ENCODE results near the gene SIRT2.

The SIRT2 gene

GRCh38 chr19:38880882-38881609 lies 18.4 kb downstream of the SIRT2 start:
- no peak for TF ChIP-seq CTCF (IDR thresholded peaks at IDR 0.05; ENCODE audit: low read depth, low read length)
- no peak for DNase-seq (ENCODE audit: low read depth)
- no peak overlapping the region for H3K4me3 ChIP-seq (ENCODE audit: low read depth, low read length)

- no peak overlapping the region for H3K4me3 ChIP-seq (ENCODE audit: low read depth, low read length)
- no peak for TF ChIP-seq CTCF (IDR thresholded peaks at IDR 0.05; ENCODE audit: low read depth, low read length)
- no peak for TF ChIP-seq POLR2A (IDR thresholded peaks at IDR 0.05; ENCODE audit: extremely low read depth, insufficient read length)
- TF ChIP-seq MYC (IDR thresholded peaks at IDR 0.05; ENCODE audit: low read depth, low read length): no peak
- no peak for TF ChIP-seq MAX (IDR thresholded peaks at IDR 0.05; ENCODE audit: low read depth, low read length)
- DNase-seq (ENCODE audit: low read depth): no peak
Observed at GRCh38 chr19:38880076-38880881, 19.1 kb downstream of the SIRT2 start.

- no peak for TF ChIP-seq CTCF (IDR thresholded peaks at IDR 0.05; ENCODE audit: low read depth, low read length)
- no peak for TF ChIP-seq MYC (IDR thresholded peaks at IDR 0.05; ENCODE audit: low read depth, low read length)
- TF ChIP-seq MAX (IDR thresholded peaks at IDR 0.05; ENCODE audit: low read depth, low read length): no peak
- TF ChIP-seq POLR2A (IDR thresholded peaks at IDR 0.05; ENCODE audit: extremely low read depth, insufficient read length): no peak
- H3K4me3 ChIP-seq (ENCODE audit: low read depth, low read length): no peak overlapping the region
- DNase-seq (ENCODE audit: low read depth): no peak
Observed at GRCh38 chr19:38879400-38879751, 20.0 kb downstream of the SIRT2 start.

GRCh38 chr19:38878575-38879399 lies 20.6 kb downstream of the SIRT2 start:
- H3K4me3 ChIP-seq (ENCODE audit: low read depth, low read length): no peak overlapping the region
- TF ChIP-seq MAX (IDR thresholded peaks at IDR 0.05; ENCODE audit: low read depth, low read length) (no peak), POLR2A (IDR thresholded peaks at IDR 0.05; ENCODE audit: extremely low read depth, insufficient read length) (no peak), MYC (IDR thresholded peaks at IDR 0.05; ENCODE audit: low read depth, low read length) (no peak), CTCF (IDR thresholded peaks at IDR 0.05; ENCODE audit: low read depth, low read length) (peak; percentile 9)
- peak; percentile 10 for DNase-seq (ENCODE audit: low read depth)

- peak within 1 kb of the TSS; percentile 42 for H3K4me3 ChIP-seq (ENCODE audit: low read depth, low read length)
- peak; percentile 56 for DNase-seq (ENCODE audit: low read depth)
- TF ChIP-seq CTCF (IDR thresholded peaks at IDR 0.05; ENCODE audit: low read depth, low read length) (no peak), MYC (IDR thresholded peaks at IDR 0.05; ENCODE audit: low read depth, low read length) (no peak), MAX (IDR thresholded peaks at IDR 0.05; ENCODE audit: low read depth, low read length) (no peak), POLR2A (IDR thresholded peaks at IDR 0.05; ENCODE audit: extremely low read depth, insufficient read length) (peak; percentile 24)
Observed at GRCh38 chr19:38877781-38878574, 21.4 kb downstream of the SIRT2 start, which contains the start of gene RINL. RINL (minus strand) TSS chr19:38878275; CDS start chr19:38876742, 1,533 bp downstream.

All from NB4 (cell line).